Trophoblast cell (in vitro differentiated cells and primary cell): ENCODE results near the gene NFYC.

Experiments used
- DNase-seq, 2 donors: peaks; one replicate each; pipeline ENCODE4 v3.0.0-alpha.2; 2016
- H2AFZ ChIP-seq: 2 replicates; pipeline ENCODE4 v1.6.1; 2013; ENCODE audit warnings: low read length, moderate library complexity, mild to moderate bottlenecking; ENCODE audit not compliant: insufficient read depth, poor library complexity
- H2AK5ac ChIP-seq: 2 replicates; pipeline ENCODE4 v1.6.1; 2013; ENCODE audit warnings: mild to moderate bottlenecking, low read length
- H2BK120ac ChIP-seq: 2 replicates; pipeline ENCODE4 v1.6.1; 2013; ENCODE audit warnings: low read length, mild to moderate bottlenecking, moderate library complexity; ENCODE audit not compliant: insufficient read depth, poor library complexity
- H2BK12ac ChIP-seq: 2 replicates; pipeline ENCODE4 v1.6.1; 2013; ENCODE audit warnings: mild to moderate bottlenecking, low read length, moderate library complexity
- H2BK5ac ChIP-seq: 2 replicates; pipeline ENCODE4 v1.6.1; 2013; ENCODE audit warnings: low read length, low read depth, moderate library complexity, mild to moderate bottlenecking; ENCODE audit not compliant: poor library complexity
- H3K14ac ChIP-seq: 2 replicates; pipeline ENCODE4 v1.6.1; 2013; ENCODE audit warnings: mild to moderate bottlenecking, low read length
- H3K18ac ChIP-seq: 2 replicates; pipeline ENCODE4 v1.6.1; 2013; ENCODE audit warnings: mild to moderate bottlenecking, low read length
- H3K23ac ChIP-seq: 2 replicates; pipeline ENCODE4 v1.6.1; 2013; ENCODE audit warnings: low read length
- H3K27ac ChIP-seq: 2 replicates; pipeline ENCODE4 v1.5.1; 2013; ENCODE audit warnings: low read depth, mild to moderate bottlenecking, inconsistent platforms, low read length, moderate library complexity
- H3K27me3 ChIP-seq: 2 replicates; pipeline ENCODE4 v1.6.1; 2013; ENCODE audit warnings: inconsistent platforms, mild to moderate bottlenecking, low read length, moderate library complexity; ENCODE audit not compliant: insufficient read depth
- H3K36me3 ChIP-seq, 2 experiments: 1 replicate in 1 of 2; 2 replicates in 1 of 2; pipeline ENCODE4 v1.6.1; 2013; ENCODE audit warnings: low read length in 2 of 2, mild to moderate bottlenecking in 2 of 2, moderate library complexity in 1 of 2; ENCODE audit not compliant: insufficient read depth in 2 of 2, control insufficient read depth in 1 of 2
- H3K4ac ChIP-seq: 2 replicates; pipeline ENCODE4 v1.6.1; 2013; ENCODE audit warnings: low read depth, mild to moderate bottlenecking, low read length, moderate library complexity
- H3K4me1 ChIP-seq, 2 experiments: 1 replicate in 1 of 2; 2 replicates in 1 of 2; pipeline ENCODE4 v1.6.1; 2013; ENCODE audit warnings: low read length in 2 of 2, mild to moderate bottlenecking in 2 of 2, moderate library complexity in 1 of 2; ENCODE audit not compliant: insufficient read depth in 2 of 2, control insufficient read depth in 1 of 2
- H3K4me2 ChIP-seq: 2 replicates; pipeline ENCODE4 v1.6.1; 2013; ENCODE audit warnings: inconsistent platforms, mild to moderate bottlenecking, low read length, moderate library complexity
- H3K4me3 ChIP-seq: 2 replicates; pipeline ENCODE4 v1.5.1; 2013; ENCODE audit warnings: mild to moderate bottlenecking, low read depth, low read length, inconsistent platforms
- H3K79me1 ChIP-seq: one replicate; pipeline ENCODE4 v1.6.1; 2013; ENCODE audit warnings: low read length
- H3K79me2 ChIP-seq: 2 replicates; pipeline ENCODE4 v1.6.1; 2013; ENCODE audit warnings: low read length, mild to moderate bottlenecking; ENCODE audit not compliant: control insufficient read depth, insufficient read depth, poor library complexity
- H3K9ac ChIP-seq: 2 replicates; pipeline ENCODE4 v1.6.1; 2013; ENCODE audit warnings: mild to moderate bottlenecking, low read length
- H3K9me3 ChIP-seq: 2 replicates; pipeline ENCODE4 v1.6.1; 2013; ENCODE audit warnings: low read depth, mild to moderate bottlenecking, control low read depth, inconsistent platforms, low read length; ENCODE audit not compliant: insufficient read depth
- H4K12ac ChIP-seq: 2 replicates; pipeline ENCODE4 v1.6.1; 2013; ENCODE audit warnings: low read depth, mild to moderate bottlenecking, low read length, moderate library complexity
- H4K8ac ChIP-seq: 2 replicates; pipeline ENCODE4 v1.6.1; 2013; ENCODE audit warnings: low read depth, mild to moderate bottlenecking, low read length, moderate library complexity
- H4K91ac ChIP-seq: one replicate; pipeline ENCODE4 v1.6.1; 2013; ENCODE audit warnings: low read depth, mild to moderate bottlenecking, low read length, moderate library complexity
- WGBS: extraction: QIAGEN DNeasy Blood & Tissue Kit; methylation state at CpG from one replicate; pipeline ENCODE4 v1.1.7; 2013; ENCODE audit warnings: missing lambda C conversion rate; ENCODE audit not compliant: insufficient read length, insufficient coverage; ENCODE audit errors: extremely low coverage; 5-methylcytosine and 5-hydroxymethylcytosine counted together

Gene NFYC

DNA sequence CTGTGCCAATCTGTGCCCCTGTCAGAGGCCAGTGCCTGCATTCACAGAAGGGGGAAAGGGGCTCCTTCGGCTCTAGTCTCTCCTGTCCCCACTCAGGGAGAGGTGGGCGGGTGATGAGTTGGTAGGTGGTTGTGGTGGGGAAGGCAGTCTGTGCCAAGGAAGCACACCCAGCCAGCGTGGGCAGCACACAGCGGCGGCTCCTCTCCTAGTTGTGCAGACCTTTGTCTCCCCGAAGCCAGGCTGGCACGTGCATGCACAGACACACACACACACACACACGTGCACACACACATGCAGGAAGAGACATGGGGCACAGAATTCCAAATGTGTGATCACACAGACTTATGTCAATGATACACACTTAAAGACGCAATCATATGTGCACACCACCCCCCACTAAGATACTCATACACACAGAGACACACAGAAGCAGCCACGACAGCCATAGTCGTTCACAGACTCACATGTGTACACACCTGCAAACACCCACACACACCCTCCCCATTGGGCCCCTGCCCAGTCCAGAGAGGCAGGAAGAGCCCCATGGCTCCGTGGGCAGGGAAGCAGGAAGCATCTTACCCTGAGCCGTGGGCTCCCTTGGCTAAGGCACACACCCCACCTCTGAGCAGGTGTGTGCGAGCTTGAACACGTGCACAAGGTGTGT, 42.4 kb upstream of the NFYC start:
- Histone ChIP-seq H3K4ac (no peak overlapping the region), H3K4me1 (no peaks in the 10 kb centered on the region), H4K91ac (no peak overlapping the region), H4K8ac (no peak overlapping the region), H3K27ac (no peak overlapping the region), H2BK5ac (no peak overlapping the region), H3K79me2 (no peaks in the 10 kb centered on the region), H4K12ac (no peak overlapping the region), H3K23ac (no peak overlapping the region), H3K4me3 (peak overlapping the region; percentile 6), H3K27me3 (no peaks in the 10 kb centered on the region), H3K9ac (no peak overlapping the region), H2AFZ (no peak overlapping the region), H2AK5ac (no peak overlapping the region), H3K79me1 (no peaks in the 10 kb centered on the region), H2BK120ac (no peak overlapping the region), H3K9me3 (peaks cover 4% of the 10 kb centered on the region), H3K14ac (no peak overlapping the region), H3K36me3 (no peaks in the 10 kb centered on the region), H3K18ac (no peak overlapping the region), H2BK12ac (no peak overlapping the region), H3K4me2 (no peak overlapping the region)
- DNase-seq = no peak
- WGBS = no CpG with 5 or more reads among the region's 15 CpGs

DNA sequence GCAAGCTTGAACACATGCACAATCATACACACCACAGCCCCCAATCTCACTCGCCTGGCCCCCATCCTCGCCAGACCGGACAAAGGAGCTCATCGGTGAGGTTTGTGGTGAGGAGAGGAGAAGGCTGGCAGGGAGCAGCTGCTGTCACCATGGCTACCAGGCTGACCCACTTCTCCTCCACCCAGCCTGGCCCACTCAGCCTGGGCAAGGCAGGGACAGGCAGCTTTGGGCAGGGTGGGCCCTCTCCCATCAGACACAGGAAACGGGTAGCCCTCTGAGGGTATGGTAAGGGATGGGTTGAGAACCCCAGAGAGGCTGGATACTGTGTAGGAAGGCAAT, 41.9 kb upstream of the NFYC start:
- H3K79me2 ChIP-seq = no peaks in the 10 kb centered on the region
- no peak overlapping the region for H3K14ac ChIP-seq
- no peak overlapping the region for H2BK120ac ChIP-seq
- no peaks in the 10 kb centered on the region for H3K27me3 ChIP-seq
- no peak overlapping the region for H3K4me2 ChIP-seq
- no peak for DNase-seq
- H3K9ac ChIP-seq = peak overlapping the region; percentile 51
- no peak overlapping the region for H2AK5ac ChIP-seq
- no peak overlapping the region for H3K23ac ChIP-seq
- no peak overlapping the region for H4K12ac ChIP-seq
- no peak overlapping the region for H4K91ac ChIP-seq
- no peak overlapping the region for H3K4ac ChIP-seq
- peak overlapping the region; percentile 6 for H3K4me3 ChIP-seq
- no peak overlapping the region for H2BK12ac ChIP-seq
- no peak overlapping the region for H2BK5ac ChIP-seq
- no peak overlapping the region for H3K27ac ChIP-seq
- no peak overlapping the region for H4K8ac ChIP-seq
- no CpG with 5 or more reads among the region's 5 CpGs for whole genome bisulfite sequencing
- H3K36me3 ChIP-seq = no peaks in the 10 kb centered on the region
- H2AFZ ChIP-seq = no peak overlapping the region
- no peaks in the 10 kb centered on the region for H3K4me1 ChIP-seq
- H3K18ac ChIP-seq = no peak overlapping the region
- peaks cover 4% of the 10 kb centered on the region for H3K9me3 ChIP-seq
- no peaks in the 10 kb centered on the region for H3K79me1 ChIP-seq

DNA sequence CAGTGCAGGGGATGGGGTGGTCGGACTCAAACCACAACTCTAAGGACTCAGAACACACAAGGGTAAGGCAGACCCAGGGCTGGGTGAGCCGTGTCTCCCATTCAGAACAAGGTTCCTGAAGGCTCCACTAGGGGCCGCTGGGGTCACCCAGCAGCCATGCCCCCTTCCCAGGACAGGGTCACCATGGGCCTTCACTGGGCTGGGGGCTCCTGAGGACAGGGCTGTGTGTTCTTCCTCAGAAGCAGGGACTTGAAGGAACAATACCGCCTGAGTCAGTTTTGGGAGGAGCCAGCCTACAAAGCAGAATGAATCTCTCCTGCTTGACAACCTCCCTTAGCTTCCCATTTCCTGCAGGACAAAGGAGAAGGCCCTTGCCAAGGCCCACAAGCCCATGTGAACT, 41.4 kb upstream of the NFYC start:
- no peak overlapping the region for H3K18ac ChIP-seq
- H3K23ac ChIP-seq = no peak overlapping the region
- no peak overlapping the region for H3K14ac ChIP-seq
- no peak overlapping the region for H2AFZ ChIP-seq
- H4K12ac ChIP-seq = no peak overlapping the region
- H3K27me3 ChIP-seq = no peaks in the 10 kb centered on the region
- no peaks in the 10 kb centered on the region for H3K36me3 ChIP-seq
- H2AK5ac ChIP-seq = no peak overlapping the region
- no peak overlapping the region for H3K9ac ChIP-seq
- H3K79me1 ChIP-seq = no peaks in the 10 kb centered on the region
- no peak overlapping the region for H4K91ac ChIP-seq
- H3K4me3 ChIP-seq = no peak overlapping the region
- no peak overlapping the region for H3K4ac ChIP-seq
- H4K8ac ChIP-seq = no peak overlapping the region
- H3K27ac ChIP-seq = no peak overlapping the region
- no peak overlapping the region for H3K4me2 ChIP-seq
- no peak overlapping the region for H2BK5ac ChIP-seq
- no peaks in the 10 kb centered on the region for H3K79me2 ChIP-seq
- no peaks in the 10 kb centered on the region for H3K4me1 ChIP-seq
- no peak overlapping the region for H2BK12ac ChIP-seq
- peaks cover 4% of the 10 kb centered on the region for H3K9me3 ChIP-seq
- H2BK120ac ChIP-seq = no peak overlapping the region
- no peak for DNase-seq
- no CpG with 5 or more reads among the region's 4 CpGs for WGBS

DNA sequence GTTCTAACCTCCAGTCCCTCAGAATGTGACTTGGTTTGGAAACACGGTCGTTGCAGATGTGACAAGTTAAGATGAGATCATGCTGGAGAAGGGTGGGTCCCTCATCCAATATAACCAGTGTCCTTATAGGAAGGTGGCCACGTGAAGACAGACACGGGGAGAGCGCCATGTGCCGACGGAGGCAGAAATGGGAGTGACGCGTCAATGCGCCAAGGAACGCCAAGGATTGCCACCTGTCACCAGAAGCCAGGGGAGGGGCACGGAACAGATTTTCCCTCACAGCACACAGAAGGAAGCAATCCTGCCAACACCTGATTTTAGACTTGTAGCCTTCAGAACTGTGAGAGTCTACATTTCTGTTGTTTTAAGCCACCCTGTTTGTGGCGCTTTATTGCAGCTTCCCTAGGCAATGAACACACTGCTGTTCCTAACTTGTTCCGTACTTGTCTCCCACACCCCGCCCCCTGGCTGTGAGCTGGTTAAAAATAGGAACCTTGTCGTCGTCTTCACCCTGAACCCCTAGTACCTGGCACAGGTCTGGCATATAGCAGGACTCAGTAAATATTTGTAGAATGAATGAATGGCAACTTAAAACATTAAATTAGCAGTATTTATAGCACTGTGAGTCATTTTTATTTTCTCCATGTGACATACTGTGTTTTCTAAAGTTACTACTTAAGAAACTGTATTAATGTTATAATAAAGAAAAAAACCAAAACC, 40.2 kb upstream of the NFYC start:
- no peaks in the 10 kb centered on the region for H3K36me3 ChIP-seq
- H3K18ac ChIP-seq = no peak overlapping the region
- WGBS = no CpG with 5 or more reads among the region's 17 CpGs

More for the DNA sequence above, 40.2 kb upstream of the NFYC start:
- DNase-seq = no peak
- no peak overlapping the region for H3K27ac ChIP-seq
- no peak overlapping the region for H2BK120ac ChIP-seq
- H3K9ac ChIP-seq = no peak overlapping the region
- no peak overlapping the region for H3K4me2 ChIP-seq
- no peak overlapping the region for H3K4me3 ChIP-seq
- H3K14ac ChIP-seq = no peak overlapping the region
- peaks cover 4% of the 10 kb centered on the region for H3K9me3 ChIP-seq
- no peak overlapping the region for H2BK12ac ChIP-seq
- no peak overlapping the region for H2BK5ac ChIP-seq
- no peaks in the 10 kb centered on the region for H3K79me2 ChIP-seq
- no peak overlapping the region for H2AFZ ChIP-seq
- no peak overlapping the region for H3K4ac ChIP-seq
- H4K12ac ChIP-seq = no peak overlapping the region
- H3K27me3 ChIP-seq = no peaks in the 10 kb centered on the region
- no peaks in the 10 kb centered on the region for H3K4me1 ChIP-seq
- no peaks in the 10 kb centered on the region for H3K79me1 ChIP-seq
- H2AK5ac ChIP-seq = no peak overlapping the region
- no peak overlapping the region for H4K8ac ChIP-seq
- no peak overlapping the region for H4K91ac ChIP-seq
- H3K23ac ChIP-seq = no peak overlapping the region
